SK-N-SH (cell line): ENCODE data around the gene LTB4R. TPM values are rescaled to one million over a fixed set of nuclear protein-coding genes. Genes with fewer than 3 reads are reported as not detected.

Experiments
- CTCF ChIA-PET: fragments of 300-600, 350-600 bp; formaldehyde crosslinking; extraction: SDS; loops from one replicate; lab custom pipeline; 2021; lab: Yijun Ruan, JAX
- POLR2A ChIA-PET: fragments of 350-600 bp; sonication (Branson Sonifier 250); formaldehyde crosslinking; extraction: SDS; loops from one replicate; lab custom pipeline; 2020; ENCODE audit warnings: antibody characterized with exemption, inconsistent platforms; lab: Yijun Ruan, JAX
- DNase-seq: peaks from one replicate; pipeline ENCODE4 v3.0.0; 2012
- H2AFZ ChIP-seq: fragments of 200-600 bp; sonication (generic); 2 replicates; pipeline ENCODE4 v1.8.1; 2016; ENCODE audit warnings: antibody characterized with exemption, mild to moderate bottlenecking, low read depth
- H3F3A ChIP-seq: fragments of 200-600 bp; sonication (generic); replicated peaks from 2 replicates; pipeline ENCODE3; 2016; ENCODE audit warnings: antibody characterized with exemption, mild to moderate bottlenecking; ENCODE audit not compliant: insufficient read depth
- H3K27ac ChIP-seq, 2 experiments: fragments of 200-500 bp in 1 of 2; fragments of 200-600 bp in 1 of 2; sonication (Bioruptor generic) in 1 of 2; sonication (generic), shearing (Covaris generic) in 1 of 2; 2 replicates each; pipeline versions ENCODE4 v1.5.1 to v1.6.1; 2014 to 2016; ENCODE audit warnings: low read depth in 2 of 2, inconsistent platforms in 1 of 2, low read length in 1 of 2, mild to moderate bottlenecking in 1 of 2, mixed read lengths in 1 of 2
- H3K27me3 ChIP-seq: fragments of 200-600 bp; sonication (generic), shearing (Covaris generic); 2 replicates; pipeline ENCODE4 v1.6.1; 2016; ENCODE audit warnings: mixed run types; ENCODE audit not compliant: insufficient read depth
- H3K36me3 ChIP-seq, 2 experiments: fragments of 200-500 bp in 1 of 2; fragments of 200-600 bp in 1 of 2; sonication (Bioruptor generic) in 1 of 2; sonication (generic) in 1 of 2; replicated peaks in 1 of 2; 2 replicates each; pipeline versions ENCODE3 to v1.5.1; 2014 to 2016; ENCODE audit warnings: low read length in 1 of 2, mild to moderate bottlenecking in 1 of 2; ENCODE audit not compliant: insufficient read depth in 2 of 2, control insufficient read depth in 1 of 2
- H3K4me1 ChIP-seq, 2 experiments: fragments of 200-500 bp in 1 of 2; fragments of 200-600 bp in 1 of 2; sonication (Bioruptor generic) in 1 of 2; sonication (generic), shearing (Covaris generic) in 1 of 2; 2 replicates each; pipeline versions ENCODE4 v1.5.1 to v1.6.1; 2014 to 2016; ENCODE audit warnings: low read depth in 1 of 2, low read length in 1 of 2, mixed run types in 1 of 2; ENCODE audit not compliant: insufficient read depth in 2 of 2, control insufficient read depth in 1 of 2
- H3K4me2 ChIP-seq: fragments of 200-600 bp; sonication (generic), shearing (Covaris generic); 2 replicates; pipeline ENCODE4 v1.6.1; 2017; ENCODE audit warnings: mixed run types
- H3K4me3 ChIP-seq, 2 experiments: fragments of 200-500 bp in 1 of 2; fragments of 200-600 bp in 1 of 2; sonication (Bioruptor generic) in 1 of 2; sonication (generic), shearing (Covaris generic) in 1 of 2; 2 replicates each; pipeline versions ENCODE4 v1.5.1 to v1.8.1; 2014 to 2016; ENCODE audit warnings: low read depth in 2 of 2, inconsistent platforms in 1 of 2, low read length in 1 of 2, mild to moderate bottlenecking in 1 of 2, mixed read lengths in 1 of 2, moderate library complexity in 1 of 2
- H3K79me2 ChIP-seq: fragments of 200-600 bp; sonication (generic); 2 replicates; pipeline ENCODE4 v1.8.1; 2017; ENCODE audit warnings: mild to moderate bottlenecking; ENCODE audit not compliant: insufficient read depth
- H3K9ac ChIP-seq: fragments of 200-600 bp; sonication (generic); 2 replicates; pipeline ENCODE4 v1.6.1; 2017; ENCODE audit warnings: mixed run types
- H3K9me2 ChIP-seq: fragments of 200-600 bp; sonication (generic); 2 replicates; pipeline ENCODE4 v1.6.1; 2017; ENCODE audit warnings: mixed run types
- H3K9me3 ChIP-seq: fragments of 200-600 bp; sonication (generic); 2 replicates; pipeline ENCODE4 v1.6.1; 2017; ENCODE audit warnings: mixed run types, mild to moderate bottlenecking, moderate library complexity
- H4K20me1 ChIP-seq: fragments of 200-600 bp; sonication (generic); 2 replicates; pipeline ENCODE4 v1.6.1; 2017; ENCODE audit warnings: mild to moderate bottlenecking, mixed run types; ENCODE audit not compliant: insufficient read depth
- FOXM1 ChIP-seq: IDR thresholded peaks from 2 replicates; pipeline ENCODE4 v1.4.0; 2012; ENCODE audit warnings: low read depth, mild to moderate bottlenecking
- TEAD4 ChIP-seq: IDR thresholded peaks from 2 replicates; pipeline ENCODE4 v1.4.0; 2012; ENCODE audit warnings: mild to moderate bottlenecking, borderline replicate concordance; ENCODE audit not compliant: insufficient read depth
- YY1 ChIP-seq: IDR thresholded peaks from 2 replicates; pipeline ENCODE4 v1.4.0; 2012; ENCODE audit warnings: low read depth, mild to moderate bottlenecking
- WGBS: methylation state at CpG from one replicate; pipeline ENCODE4 v1.1.6; 2017; ENCODE audit warnings: low lambda C conversion rate; 5-methylcytosine and 5-hydroxymethylcytosine counted together
- polyA plus RNA-seq, 3 experiments: library from polyadenylated mRNA; depleted of rRNA; stranded (reverse); fragments of >200 nt; gene quantifications; 2 replicates each; pipeline ENCODE4 v1.2.3, GENCODE V29; 2012
- TF ChIP-seq, protein P1 (sequence below): IDR thresholded peaks from 2 replicates; pipeline ENCODE4; 2012
- TF ChIP-seq, protein P2 (sequence below): IDR thresholded peaks from 2 replicates; pipeline ENCODE4 v1.6.1; 2012; ENCODE audit warnings: mild to moderate bottlenecking, low read depth, low read length, moderate library complexity

Gene LTB4R
- polyA plus RNA-seq, 1 of the 3 experiments (the other 2 are of a cell fraction) = 11.9 TPM

DNA sequence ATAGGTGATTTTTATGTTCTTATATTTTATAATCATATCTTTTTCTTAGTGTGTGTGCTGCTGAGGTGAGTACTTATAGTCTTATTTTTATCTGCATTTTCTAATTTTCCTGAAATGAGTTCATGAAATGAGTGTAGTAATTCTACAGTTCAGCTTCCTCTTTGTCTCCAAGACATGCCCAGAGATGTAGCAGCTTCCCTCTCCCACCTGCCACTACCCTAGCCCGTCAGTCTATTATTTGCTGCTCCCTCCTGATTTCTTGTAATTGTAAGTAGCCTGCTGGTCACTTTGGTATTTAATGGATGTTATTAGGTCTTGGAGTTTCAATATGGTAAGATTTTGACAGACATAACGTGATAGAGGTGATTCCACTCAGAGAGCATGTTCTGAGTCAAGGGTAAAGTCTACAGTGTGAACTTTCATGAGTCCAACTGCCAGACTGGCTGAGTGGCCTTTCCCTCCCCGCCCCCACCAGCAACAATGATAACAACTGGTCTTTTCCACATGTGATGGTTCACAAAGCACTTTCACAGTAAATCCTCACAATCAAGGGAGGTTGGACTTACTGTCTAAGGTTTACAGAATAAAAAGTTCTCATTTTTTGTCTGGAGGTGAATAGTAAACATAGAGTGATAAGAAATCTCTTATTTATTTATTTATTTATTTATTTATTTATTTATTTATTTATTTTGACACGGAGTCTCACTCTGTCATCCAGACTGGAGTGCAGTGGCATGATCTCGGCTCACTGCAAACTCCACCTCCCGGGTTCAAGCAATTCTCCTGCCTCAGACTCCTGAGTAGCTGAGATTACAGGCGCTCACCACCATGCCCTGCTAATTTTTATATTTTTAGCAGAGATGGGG, 32.7 kb downstream of the LTB4R start:
- no peak for TF ChIP-seq YY1
- TF ChIP-seq, protein P1, sequence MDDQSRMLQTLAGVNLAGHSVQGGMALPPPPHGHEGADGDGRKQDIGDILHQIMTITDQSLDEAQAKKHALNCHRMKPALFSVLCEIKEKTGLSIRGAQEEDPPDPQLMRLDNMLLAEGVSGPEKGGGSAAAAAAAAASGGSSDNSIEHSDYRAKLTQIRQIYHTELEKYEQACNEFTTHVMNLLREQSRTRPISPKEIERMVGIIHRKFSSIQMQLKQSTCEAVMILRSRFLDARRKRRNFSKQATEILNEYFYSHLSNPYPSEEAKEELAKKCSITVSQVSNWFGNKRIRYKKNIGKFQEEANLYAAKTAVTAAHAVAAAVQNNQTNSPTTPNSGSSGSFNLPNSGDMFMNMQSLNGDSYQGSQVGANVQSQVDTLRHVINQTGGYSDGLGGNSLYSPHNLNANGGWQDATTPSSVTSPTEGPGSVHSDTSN = no peak
- no peak for TF ChIP-seq FOXM1
- TF ChIP-seq TEAD4 = no peak
- H3K27me3 ChIP-seq = peaks cover 81% of the 10 kb centered on the region
- no peaks in the 10 kb centered on the region for H4K20me1 ChIP-seq
- H3K4me2 ChIP-seq = no peak overlapping the region
- no peak overlapping the region for H3K4me3 ChIP-seq
- no peaks in the 10 kb centered on the region for H3K4me1 ChIP-seq
- no peaks in the 10 kb centered on the region for H3K79me2 ChIP-seq
- 35% methylated on average over 7 of the region's 7 CpGs for WGBS
- no peak overlapping the region for H3K27ac ChIP-seq
- no peak for DNase-seq
- no peaks in the 10 kb centered on the region for H3K9me2 ChIP-seq
- H2AFZ ChIP-seq = no peak overlapping the region
- no peaks in the 10 kb centered on the region for H3K36me3 ChIP-seq
- ChIA-PET CTCF (interaction anchor here (1.0 to 5.6 kb wide), 8 partner anchors 9 to 92 kb away, joined by 3 to 98 read pairs (median 14); partner anchors contain the start of genes ADCY4 and CIDEB), POLR2A (no interaction called here)
- no peaks in the 10 kb centered on the region for H3K9me3 ChIP-seq
- no peaks in the 10 kb centered on the region for H3F3A ChIP-seq
- no peak overlapping the region for H3K9ac ChIP-seq

DNA sequence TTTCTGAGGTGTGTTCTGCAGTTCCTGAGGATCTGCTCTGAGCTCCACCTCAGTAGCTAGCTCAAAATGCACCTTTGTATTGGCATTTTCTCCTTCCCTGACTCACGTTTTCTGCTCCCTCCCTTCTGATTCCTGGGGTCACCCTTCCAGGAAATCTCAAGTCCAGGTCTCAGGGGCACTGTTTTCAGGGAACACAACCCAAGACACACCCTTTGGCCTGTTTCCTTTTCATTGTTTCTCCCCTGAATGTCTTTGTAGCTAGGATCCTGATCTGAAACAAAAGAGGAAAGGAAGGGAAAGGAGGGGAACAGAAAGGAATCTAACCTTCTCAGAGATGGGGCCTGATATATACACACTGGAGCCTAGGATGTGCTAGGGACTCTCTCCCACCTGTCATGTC, 35.8 kb downstream of the LTB4R start:
- TF ChIP-seq, protein P2, sequence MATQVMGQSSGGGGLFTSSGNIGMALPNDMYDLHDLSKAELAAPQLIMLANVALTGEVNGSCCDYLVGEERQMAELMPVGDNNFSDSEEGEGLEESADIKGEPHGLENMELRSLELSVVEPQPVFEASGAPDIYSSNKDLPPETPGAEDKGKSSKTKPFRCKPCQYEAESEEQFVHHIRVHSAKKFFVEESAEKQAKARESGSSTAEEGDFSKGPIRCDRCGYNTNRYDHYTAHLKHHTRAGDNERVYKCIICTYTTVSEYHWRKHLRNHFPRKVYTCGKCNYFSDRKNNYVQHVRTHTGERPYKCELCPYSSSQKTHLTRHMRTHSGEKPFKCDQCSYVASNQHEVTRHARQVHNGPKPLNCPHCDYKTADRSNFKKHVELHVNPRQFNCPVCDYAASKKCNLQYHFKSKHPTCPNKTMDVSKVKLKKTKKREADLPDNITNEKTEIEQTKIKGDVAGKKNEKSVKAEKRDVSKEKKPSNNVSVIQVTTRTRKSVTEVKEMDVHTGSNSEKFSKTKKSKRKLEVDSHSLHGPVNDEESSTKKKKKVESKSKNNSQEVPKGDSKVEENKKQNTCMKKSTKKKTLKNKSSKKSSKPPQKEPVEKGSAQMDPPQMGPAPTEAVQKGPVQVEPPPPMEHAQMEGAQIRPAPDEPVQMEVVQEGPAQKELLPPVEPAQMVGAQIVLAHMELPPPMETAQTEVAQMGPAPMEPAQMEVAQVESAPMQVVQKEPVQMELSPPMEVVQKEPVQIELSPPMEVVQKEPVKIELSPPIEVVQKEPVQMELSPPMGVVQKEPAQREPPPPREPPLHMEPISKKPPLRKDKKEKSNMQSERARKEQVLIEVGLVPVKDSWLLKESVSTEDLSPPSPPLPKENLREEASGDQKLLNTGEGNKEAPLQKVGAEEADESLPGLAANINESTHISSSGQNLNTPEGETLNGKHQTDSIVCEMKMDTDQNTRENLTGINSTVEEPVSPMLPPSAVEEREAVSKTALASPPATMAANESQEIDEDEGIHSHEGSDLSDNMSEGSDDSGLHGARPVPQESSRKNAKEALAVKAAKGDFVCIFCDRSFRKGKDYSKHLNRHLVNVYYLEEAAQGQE = no peak
- POLR2A ChIA-PET = no interaction called here
- H3K9me2 ChIP-seq = no peaks in the 10 kb centered on the region
- H4K20me1 ChIP-seq = no peaks in the 10 kb centered on the region
- no peaks in the 10 kb centered on the region for H3K79me2 ChIP-seq
- no peaks in the 10 kb centered on the region for H3F3A ChIP-seq
- H2AFZ ChIP-seq = no peak overlapping the region
- no peak overlapping the region for H3K4me2 ChIP-seq
- no peaks in the 10 kb centered on the region for H3K36me3 ChIP-seq
- peaks cover 82% of the 10 kb centered on the region for H3K27me3 ChIP-seq
- H3K27ac ChIP-seq = no peak overlapping the region
- no peak overlapping the region for H3K9ac ChIP-seq
- no peak overlapping the region for H3K4me3 ChIP-seq
- H3K9me3 ChIP-seq = no peaks in the 10 kb centered on the region
- H3K4me1 ChIP-seq = no peaks in the 10 kb centered on the region; a peak in 1 of 4 replicates
- 0% methylated on average over 1 of the region's 1 CpG for WGBS
- CTCF ChIA-PET = interaction anchor here (0.7 to 5.6 kb wide), 6 partner anchors 10 to 89 kb away, joined by 3 to 98 read pairs (median 26); partner anchors contain the start of gene ADCY4
- DNase-seq = no peak
